ENCODE data around the gene USP38.
"Not testable (repeated sequence)": the region's sequence is repeated elsewhere in the genome, so short reads cannot be mapped to it uniquely, and the experiment has no call there.

The USP38 gene

DNA sequence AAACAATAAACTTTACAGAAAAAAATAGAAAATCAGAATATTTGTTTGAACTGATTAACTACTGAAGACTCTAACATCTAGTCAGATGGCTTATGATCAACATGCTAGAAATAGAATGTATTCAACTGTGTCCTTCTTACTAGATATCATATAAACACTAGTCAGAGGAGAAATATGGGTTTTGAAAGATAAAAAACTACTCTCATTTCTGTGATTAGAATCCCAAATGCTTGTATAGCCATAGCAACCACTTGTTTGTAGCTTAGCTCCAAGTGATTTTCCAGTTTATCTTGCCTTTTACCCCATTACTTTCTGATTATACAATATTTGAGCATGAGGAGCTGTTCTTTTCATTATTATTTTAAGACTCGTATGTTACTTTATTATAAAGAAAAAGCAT, 31.2 kb downstream of the USP38 start:
- DNase-seq, result no peak

- no peak for DNase-seq
Measured at GRCh38 chr4:143224255-143224654, 39.5 kb downstream of the USP38 start.

DNA sequence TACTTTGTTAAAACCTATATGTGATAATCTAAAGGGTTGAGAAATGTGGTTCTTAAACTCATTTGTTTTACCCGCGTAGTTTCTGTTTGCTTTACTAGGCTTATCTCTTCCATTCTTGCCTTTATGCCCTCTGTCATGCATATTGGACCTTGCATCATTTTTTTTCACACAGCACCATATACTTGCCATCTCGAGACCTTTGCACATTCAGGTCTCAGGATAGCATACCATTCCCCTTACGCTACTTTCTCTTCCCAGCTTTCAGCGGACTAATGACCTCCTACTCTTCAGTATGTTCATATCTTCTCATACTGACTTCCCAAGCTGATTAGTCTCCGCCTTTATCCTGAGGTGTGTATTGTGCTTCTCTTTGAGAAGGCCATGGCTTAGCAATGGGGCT, 40.5 kb downstream of the USP38 start:
- no peak for DNase-seq

- no peak for DNase-seq
Measured at GRCh38 chr4:143230683-143231082, 46.0 kb downstream of the USP38 start.

DNA sequence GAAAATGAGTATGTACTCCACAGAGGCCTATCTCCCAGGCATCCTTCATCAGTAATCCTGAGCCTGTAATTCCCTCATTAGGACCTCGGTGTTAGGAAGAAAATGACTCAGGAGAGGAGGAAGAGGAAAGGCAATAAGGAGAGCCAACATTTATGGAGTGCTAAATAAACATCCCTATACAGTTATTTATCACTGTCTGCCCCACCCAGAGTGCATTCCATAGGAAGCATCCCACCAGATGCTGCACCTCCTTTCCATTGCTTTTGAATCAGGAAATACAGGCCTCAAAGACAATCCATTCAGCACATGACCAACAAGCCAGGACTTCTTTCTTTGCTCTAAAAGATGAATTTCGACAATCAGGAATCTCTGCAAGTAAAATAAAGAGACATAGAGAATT, 47.6 kb downstream of the USP38 start:
- no peak for DNase-seq

DNA sequence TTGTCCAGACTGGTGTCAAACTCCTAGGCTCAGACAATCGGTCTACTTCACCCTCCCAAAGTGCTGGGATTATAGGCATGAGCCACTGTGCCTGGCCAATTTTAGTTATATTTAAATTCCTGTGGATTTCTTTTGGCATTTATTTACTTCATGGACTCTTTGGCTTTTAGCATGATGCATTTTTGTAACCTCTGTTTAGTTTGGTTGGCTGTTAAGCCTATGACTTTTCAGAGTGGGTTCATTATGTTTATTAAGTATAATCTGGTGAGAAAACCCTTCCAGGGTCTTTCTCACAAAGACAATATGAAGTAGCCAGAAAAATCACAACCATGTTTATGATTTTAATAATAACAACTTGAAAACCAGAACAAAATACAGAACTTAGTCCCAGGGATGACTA, 49.4 kb downstream of the USP38 start:
- DNase-seq, result no peak

DNA sequence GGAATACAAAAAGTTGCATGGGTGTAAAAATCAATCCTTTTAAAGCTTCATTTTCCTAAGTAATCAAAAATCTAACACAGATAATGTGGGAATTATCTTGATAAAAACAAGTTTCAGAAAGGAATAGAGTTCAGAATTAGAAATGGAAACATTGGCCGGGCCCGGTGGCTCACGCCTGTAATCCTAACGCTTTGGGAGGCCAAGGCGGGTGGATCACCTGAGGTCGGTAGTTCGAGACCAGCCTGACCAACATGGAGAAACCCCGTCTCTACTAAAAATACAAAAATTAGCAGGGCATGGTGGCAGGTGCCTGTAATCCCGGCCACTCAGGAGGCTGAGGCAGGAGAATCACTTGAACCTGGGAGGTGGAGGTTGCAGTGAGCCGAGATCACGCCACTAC, 52.5 kb downstream of the USP38 start:
- DNase-seq, result not testable (repeated sequence)

DNA sequence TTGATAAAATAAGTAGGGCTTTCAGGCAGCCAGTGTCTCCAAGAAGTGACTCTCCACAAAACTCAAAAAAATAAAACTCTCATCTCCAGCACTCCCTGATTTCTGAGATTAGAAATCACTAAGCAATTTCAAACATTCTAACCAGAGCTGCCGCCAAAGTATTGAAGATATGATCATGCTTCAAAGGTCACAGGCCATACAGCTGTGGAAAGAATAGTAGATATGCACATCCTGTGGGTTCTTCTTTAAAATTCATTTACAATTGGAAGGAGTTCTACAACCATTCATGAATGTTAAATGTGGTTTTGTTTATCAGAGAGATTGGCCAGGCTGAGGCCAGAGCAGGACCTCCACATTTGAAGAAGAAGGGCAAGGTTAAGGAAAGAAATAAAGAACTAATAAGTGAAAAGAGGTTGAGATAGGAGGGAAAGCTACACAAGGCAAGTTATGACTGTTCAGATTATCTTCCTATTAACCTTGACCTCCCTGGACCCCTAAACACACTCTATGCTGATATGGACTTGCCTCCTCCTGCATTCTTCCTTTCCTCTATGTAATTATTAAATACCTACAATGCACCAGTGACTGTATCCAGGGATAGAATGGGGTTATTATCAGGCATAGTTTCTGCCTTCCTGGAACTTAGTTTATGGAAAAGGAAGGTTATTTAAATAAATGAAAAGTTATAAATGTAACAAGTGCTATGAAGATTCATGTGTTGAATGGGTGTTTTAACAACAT, 56.4 kb downstream of the USP38 start:
- DNase-seq, result no peak

DNA sequence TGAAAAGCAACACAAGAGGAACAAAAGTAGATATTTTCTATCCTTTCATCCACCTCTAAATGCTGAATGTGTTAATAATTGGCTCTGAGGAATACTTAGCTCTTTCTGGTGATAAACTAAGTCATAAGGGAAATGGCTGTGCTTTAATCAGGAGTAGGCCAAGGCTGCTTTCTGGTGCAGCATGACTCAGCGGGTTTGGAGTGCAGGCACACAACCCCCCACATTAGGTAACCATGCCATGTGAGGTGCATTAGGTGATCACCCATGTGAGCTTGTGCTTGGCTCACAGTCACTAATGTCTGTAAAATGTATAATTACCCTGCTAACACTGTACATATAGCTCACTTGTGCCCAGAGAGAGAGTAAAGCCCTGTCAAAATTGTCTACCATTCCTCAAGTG, 57.2 kb downstream of the USP38 start:
- DNase-seq, result no peak

DNA sequence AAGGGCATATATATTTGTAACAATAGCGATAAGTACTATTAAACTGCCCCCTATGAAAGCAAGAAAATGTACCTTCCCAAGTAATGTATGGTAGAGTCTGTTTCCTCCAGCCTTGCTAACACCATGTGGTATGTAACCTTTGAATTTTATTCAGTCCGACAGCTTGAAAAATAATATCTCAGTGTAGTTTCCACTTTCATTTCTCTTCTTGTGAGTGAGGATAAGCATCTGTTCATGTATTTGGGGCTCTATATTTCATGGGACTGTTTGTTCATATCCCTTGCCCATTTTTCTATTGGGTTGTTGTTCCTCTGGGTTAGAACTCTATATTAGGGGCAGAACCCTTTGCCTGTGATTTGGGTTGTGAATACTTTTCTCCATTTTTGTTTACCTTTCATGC, 58.3 kb downstream of the USP38 start:
- DNase-seq, result no peak

GRCh38 chr4:143246977-143247376, 62.3 kb downstream of the USP38 start:
- no peak for DNase-seq

- DNase-seq, result no peak
Measured at GRCh38 chr4:143247866-143248265, 63.1 kb downstream of the USP38 start.

DNA sequence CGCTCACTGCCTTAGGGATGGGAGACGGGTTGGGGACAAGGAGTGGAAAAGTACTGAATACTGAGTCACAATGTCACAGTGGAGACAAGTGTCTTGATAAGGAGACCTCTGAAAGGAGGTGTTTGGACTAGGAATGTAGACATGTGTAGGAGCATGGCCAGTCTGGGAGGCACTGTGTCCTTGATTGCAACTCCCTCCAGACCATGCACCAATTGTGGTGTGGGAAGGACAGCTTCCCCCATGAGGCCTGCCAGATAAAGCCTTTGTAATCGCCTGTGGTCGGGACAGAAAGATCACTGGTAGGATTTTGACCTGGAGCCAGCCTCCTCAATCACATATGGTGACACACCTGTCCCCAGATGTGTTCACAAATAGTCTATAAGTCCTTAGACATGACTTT, 64.1 kb downstream of the USP38 start:
- DNase-seq, result no peak

DNA sequence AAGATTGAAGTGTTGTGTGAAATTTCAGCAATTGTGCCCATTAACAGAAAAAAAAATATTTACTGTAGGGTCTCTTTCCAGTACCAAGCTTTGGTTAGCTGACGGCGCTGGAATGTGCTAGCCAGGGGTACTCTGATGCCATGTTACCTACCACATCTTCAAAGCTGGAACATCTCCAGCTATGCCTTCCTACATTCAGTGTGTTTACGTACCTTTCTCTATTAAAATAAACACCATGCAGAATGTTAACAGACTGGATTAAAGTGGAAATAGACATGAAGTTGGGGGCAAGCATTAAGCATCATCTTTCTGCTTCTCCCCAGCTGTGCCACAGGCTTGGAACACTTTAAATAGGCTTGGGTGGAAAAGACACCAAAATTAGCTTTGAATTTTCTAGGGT, 65.9 kb downstream of the USP38 start:
- DNase-seq, result no peak

DNA sequence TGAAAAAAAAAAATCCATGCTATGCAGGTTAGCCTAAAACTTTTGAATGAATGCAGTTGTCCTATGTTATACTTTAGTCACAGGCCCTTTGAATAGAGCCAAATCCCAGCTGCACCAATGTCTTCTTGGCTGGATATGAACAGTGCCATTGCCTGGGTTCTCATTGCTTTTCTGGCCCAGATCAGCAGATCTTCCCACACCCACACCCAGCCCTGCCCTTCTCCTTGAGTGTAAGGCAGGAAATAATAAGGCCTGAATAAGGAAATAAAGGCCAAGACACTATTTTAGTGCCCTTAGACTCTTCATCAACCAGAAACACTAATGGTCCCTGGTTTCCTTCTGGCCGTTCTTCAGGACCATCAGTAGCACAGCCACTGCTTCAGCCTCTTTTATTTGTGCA, 66.6 kb downstream of the USP38 start:
- no peak for DNase-seq

GRCh38 chr4:143251779-143252178, 67.1 kb downstream of the USP38 start:
- no peak for DNase-seq

- DNase-seq, result no peak
Measured at GRCh38 chr4:143252478-143252877, 67.8 kb downstream of the USP38 start.

GRCh38 chr4:143253166-143253565, 68.4 kb downstream of the USP38 start:
- DNase-seq, result no peak

DNA sequence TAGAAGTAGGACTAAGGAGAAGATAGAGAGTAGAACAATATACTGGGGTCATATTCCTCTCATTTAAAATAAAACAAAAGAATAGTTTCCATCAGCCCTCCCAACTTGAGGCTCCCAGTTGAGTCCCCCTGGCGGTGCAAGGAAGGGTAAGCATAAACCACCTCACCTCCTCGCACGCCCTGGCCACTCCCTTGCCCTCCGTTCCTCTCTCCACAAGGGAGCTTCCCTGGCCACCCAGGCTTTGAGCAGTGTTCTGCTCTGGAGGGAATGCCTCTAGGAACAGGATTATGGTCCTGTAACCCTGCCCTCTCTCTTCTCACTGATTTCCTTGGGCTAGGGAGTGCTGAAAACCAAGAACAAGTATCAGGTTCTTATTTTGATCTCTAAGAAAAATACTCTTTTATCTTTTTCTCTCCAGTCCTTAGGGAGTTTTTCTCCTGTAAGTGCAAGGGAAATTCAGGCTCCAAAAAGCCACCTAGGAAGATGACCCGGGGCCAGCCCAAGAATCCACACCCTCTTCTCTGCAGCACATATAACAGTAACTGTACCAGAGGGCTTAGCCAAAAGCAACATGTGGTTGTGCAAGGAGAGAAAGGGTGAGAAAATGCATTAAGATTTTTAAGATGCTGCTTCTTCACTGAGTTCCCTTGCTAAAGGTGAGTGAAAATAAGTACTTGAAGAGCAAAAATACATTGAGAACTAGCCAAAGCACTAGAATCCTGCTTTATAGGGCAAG, 69.9 kb downstream of the USP38 start:
- DNase-seq, result no peak

DNA sequence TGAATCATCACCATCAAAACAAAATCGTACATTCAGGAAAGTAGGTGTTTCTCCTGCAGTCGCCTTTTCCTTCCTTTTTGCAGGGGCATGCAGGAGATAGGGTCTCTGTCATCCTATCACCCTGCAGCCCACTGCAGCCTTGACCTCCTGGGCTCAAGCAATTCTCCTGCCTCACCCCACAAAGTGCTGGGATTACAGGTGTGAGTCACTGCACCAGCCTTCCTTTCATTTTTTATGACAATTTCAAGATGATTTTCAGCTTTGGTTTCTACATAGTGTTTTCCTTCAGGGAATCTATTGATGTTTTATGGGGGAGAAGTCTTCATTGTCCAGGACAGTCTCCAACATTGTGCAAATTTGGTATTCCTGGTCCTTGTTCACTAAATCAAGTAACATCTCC, 71.7 kb downstream of the USP38 start:
- no peak for DNase-seq

- no peak for DNase-seq
Measured at GRCh38 chr4:143257356-143257755, 72.6 kb downstream of the USP38 start.

DNA sequence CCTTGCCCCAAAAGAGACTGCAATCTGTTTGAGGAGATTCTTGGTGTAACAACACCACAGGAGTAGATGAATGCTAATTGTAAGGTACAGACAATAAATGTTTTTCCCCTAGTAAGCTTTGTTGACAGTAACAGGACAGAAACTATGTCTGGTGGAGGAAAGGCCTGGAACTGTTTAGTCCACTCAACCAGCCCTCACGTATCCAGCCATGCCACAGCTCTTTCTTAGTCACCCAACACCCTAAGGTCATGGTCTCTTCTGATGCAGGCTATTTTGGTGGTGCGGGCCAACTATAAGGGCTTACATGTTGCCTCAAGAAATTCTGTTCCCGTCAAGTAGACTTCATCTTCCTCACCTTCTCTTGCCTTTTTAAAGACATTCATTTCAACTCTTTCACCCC, 76.0 kb downstream of the USP38 start:
- no peak for DNase-seq

DNA sequence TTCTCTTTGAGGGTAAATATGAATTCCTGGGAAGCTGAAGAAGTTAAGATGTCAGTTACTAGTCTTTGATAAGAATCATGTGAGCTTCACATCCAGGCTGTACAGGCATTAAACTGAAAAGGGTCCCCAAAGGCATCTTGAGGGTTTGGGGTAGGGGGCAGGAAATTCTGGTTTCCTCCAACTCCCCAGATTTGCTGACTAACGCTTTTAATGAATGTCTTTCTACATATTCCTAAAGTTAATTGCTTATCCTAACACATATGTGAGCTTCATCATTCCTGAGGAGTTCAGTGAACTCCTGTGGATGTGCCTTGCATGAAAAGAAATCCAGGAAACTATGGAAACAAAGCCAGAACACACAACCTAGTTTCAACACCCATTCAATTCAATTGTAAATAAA, 78.1 kb downstream of the USP38 start:
- DNase-seq, result no peak

- not testable (repeated sequence) for DNase-seq
Measured at GRCh38 chr4:143267690-143268089, 83.0 kb downstream of the USP38 start.

All from activated CD4-positive, alpha-beta T cell treated with anti-CD3 and anti-CD28 coated beads, Interleukin-2, amount 50 U/mL, for 4 hours (primary cell).